ENCODE results near the gene ULBP1. TPM values are rescaled to one million over a fixed set of nuclear protein-coding genes. Genes with fewer than 3 reads are reported as not detected.
"Not testable (repeated sequence)": the region's sequence is repeated elsewhere in the genome, so short reads cannot be mapped to it uniquely, and the experiment has no call there.

The ULBP1 gene, protein sequence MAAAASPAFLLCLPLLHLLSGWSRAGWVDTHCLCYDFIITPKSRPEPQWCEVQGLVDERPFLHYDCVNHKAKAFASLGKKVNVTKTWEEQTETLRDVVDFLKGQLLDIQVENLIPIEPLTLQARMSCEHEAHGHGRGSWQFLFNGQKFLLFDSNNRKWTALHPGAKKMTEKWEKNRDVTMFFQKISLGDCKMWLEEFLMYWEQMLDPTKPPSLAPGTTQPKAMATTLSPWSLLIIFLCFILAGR
- total RNA-seq (ENCODE audit: low replicate concordance) = 0.65 and 1.7 TPM in 2 replicates

DNA sequence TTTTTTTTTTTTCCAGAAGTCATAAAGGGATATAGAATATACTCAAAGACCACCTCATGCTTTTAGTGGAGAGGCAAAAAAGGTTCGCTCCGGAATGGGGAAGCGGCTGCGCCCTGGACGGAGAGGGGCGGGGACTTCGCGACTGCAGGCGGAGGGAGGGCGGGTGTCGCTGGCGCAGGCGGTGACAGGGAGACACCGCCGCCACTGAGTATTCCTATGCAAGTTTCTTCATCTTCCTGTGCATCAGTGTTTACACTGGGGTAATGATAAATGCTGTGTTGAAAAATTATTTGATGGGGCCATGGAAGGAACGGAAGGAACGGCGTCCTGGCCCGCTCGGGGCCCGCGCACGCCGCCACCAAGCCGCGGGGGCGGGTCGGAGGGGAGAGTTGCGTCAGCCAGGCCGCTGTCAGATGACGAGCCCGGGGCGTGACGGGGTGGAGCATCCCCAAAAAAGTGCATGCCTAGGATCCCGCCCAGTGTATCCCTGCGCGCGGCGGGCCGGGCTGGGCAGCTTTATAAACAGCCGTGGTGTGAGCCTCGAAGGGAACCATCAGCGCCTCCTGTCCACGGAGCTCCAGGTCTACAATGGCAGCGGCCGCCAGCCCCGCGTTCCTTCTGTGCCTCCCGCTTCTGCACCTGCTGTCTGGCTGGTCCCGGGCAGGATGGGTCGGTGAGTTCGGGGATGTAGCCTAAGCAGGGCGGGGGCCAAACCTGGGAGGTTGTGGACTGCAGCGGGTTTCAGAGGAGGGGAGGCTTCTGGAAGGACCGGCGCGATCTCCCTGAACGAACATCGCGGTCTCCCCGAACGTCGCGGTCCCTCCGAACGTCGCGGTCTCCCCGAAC is at the start of gene ULBP1:
ULBP1 (plus strand) TSS at position 482 of the 846 bp plus-strand sequence; CDS start at position 589, 107 bp downstream.
- TF ChIP-seq, protein P1, sequence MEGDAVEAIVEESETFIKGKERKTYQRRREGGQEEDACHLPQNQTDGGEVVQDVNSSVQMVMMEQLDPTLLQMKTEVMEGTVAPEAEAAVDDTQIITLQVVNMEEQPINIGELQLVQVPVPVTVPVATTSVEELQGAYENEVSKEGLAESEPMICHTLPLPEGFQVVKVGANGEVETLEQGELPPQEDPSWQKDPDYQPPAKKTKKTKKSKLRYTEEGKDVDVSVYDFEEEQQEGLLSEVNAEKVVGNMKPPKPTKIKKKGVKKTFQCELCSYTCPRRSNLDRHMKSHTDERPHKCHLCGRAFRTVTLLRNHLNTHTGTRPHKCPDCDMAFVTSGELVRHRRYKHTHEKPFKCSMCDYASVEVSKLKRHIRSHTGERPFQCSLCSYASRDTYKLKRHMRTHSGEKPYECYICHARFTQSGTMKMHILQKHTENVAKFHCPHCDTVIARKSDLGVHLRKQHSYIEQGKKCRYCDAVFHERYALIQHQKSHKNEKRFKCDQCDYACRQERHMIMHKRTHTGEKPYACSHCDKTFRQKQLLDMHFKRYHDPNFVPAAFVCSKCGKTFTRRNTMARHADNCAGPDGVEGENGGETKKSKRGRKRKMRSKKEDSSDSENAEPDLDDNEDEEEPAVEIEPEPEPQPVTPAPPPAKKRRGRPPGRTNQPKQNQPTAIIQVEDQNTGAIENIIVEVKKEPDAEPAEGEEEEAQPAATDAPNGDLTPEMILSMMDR (IDR thresholded peaks at IDR 0.05; ENCODE audit: insufficient read depth, low read length) = peak; percentile 27
- H3K4me3 ChIP-seq (ENCODE audit: low read depth, low read length) = peak within 1 kb of the TSS; percentile 69
- DNase-seq (ENCODE audit: low read depth) = peak; percentile 86

DNA sequence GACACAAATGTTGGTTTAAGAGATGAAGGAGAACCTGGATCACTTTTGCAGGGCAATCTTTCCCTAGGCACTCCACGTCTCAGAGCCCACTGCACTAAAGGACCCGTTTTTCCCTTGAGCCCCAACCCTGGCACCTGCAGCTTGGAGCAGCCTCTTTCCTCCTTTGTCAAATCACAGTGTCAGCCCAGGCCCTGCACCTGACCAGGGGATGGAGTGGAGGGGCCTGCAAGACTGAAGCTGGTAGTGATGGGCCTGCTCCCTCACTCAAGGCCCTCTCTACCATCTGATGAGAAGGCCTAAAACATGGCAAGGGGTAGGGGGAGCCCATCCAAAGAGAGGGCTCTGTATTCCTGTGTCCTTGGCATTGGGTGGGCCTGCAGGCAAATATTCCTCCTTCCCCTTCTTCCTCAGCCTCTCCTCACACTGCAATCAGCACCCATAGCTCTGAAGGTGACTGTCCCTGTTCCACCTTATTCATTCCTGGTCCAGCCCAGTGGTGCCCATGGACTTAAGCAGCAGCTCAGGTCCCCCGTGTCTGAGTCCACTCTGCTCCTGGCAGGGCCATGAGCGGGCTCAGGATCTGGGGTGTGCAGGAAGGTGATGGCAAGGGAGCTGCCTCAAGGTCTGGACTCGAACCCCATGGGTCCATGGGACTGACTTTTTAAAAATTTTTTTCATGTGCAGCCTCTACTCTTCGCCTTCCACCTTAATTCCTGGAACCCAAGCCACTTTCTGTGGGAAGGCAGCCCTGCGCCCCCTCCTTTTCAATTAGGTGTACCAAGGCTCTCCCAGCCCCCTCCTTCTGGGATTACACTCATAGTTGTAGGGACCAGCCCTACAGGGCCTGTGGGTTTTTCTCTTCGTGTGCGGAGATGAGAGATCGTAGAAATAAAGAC is 47.5 kb upstream of the ULBP1 start:
- DNase-seq (ENCODE audit: low read depth) = no peak
- H3K4me3 ChIP-seq (ENCODE audit: low read depth, low read length) = no peak overlapping the region
- TF ChIP-seq, protein P1 (IDR thresholded peaks at IDR 0.05; ENCODE audit: insufficient read depth, low read length) = no peak

DNA sequence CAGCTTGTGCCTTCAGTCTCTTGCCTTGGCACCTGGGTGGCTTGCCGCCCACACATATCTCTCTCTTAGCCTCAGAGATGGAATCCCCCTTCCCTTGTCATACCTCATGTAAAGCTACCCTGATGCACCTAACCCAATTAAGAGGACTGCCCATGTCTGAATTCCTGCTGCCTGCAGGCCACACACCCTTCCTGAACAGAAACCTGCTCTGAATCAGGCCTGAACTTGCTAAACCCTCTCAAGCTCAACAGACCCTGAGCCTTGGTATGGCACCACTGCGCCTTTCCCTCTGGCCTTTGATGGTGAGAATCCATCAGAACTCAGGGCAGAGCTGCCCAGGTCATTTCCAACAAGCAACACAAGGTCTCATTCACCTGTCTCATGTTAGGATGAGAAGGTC is 46.1 kb upstream of the ULBP1 start:
- no peak for DNase-seq (ENCODE audit: low read depth)
- H3K4me3 ChIP-seq (ENCODE audit: low read depth, low read length) = no peak overlapping the region
- TF ChIP-seq, protein P1 (IDR thresholded peaks at IDR 0.05; ENCODE audit: insufficient read depth, low read length) = no peak

DNA sequence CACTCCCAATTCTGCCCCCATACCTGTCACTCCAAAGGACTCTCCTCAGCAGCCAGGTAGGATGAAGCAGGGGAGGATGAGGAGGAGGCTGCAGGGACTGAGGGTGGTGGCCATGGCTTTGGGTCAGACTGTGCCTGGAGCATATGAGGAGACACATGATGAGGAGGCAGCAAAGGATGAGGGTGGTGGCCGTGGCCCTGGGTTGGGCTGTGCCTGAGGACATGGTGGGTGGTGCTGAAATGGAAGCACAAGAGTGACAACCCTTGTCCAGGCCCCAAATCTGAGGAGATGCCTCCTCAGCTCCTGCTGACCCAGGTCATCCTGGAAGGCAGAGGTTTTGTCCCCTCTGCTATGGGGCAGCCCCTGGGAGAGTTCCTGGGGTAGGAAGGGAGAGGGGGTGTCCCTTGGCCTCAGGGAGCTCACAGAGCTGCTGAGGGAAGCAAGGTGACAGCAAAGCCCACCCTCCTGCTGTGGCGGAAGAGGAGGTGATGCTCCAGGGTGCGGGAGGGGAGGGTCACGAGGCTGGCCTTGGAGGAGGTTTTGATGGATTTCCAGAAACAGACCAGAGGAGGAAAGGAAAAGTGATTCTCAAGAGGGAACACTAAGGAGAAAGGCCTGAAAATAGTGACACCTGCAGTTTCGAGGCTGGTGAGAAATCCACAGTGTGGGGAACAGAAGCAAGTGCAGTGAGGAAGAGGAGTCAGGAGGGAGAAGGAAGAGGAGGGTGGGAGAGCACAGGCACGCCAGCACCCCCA is 45.4 kb upstream of the ULBP1 start:
- H3K4me3 ChIP-seq (ENCODE audit: low read depth, low read length) = no peak overlapping the region
- TF ChIP-seq, protein P1 (IDR thresholded peaks at IDR 0.05; ENCODE audit: insufficient read depth, low read length) = no peak

DNA sequence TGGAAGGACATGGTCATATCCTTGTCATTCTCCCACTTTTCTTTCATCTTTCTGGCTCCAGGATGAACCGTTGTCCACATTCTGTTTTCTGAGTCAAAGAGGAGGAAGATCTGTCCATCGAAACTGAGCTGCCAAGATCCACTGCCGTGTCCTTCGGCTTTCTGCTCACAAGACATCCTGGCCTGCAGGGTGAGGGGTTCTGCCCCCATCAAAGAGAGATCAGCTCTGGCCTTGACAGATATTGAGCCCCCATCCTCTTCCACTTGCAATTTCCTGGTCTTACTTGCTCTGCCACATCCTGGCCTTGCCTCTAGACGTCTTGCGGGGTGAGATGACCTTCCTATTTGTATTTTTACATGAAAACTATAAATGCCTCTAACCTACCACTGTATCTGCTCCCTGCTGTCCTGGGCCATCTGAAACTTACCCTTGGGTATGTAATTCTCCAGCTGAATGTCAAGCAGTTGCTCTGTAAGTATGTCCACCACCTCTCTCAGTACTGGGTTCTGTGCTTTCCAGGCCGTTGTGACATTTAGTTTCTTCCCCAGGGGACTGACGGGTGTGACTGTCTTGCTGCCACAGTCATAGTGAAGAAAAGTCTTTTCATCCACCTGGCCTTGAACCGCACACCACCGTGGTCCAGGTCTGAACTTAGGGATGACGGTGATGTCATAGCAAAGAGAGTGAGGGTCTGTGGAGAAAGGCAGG is 44.5 kb upstream of the ULBP1 start:
- not testable (repeated sequence) for H3K4me3 ChIP-seq (ENCODE audit: low read depth, low read length); DNase-seq (ENCODE audit: low read depth)

More for the DNA sequence above, 45.4 kb upstream of the ULBP1 start:
- DNase-seq (ENCODE audit: low read depth) = no peak

DNA sequence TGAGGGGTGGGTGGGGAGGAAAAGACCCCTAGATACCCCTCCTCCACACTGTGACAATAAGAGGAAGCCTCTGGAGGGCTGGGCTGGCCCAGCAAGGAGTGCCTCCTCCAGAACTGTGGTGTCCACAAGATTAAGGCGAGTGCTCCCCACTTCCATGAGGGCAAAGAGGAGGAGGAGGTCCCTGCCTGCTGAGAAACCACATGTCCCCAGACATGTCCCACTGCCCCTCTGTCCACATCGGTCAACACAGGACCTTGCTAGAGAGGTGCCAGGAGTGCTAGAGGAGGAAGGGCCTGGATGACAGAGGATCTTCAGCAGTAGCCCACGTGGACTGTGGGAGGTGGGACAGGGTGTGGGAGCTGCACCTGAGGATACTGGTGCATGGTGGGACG is 43.9 kb upstream of the ULBP1 start:
- no peak overlapping the region for H3K4me3 ChIP-seq (ENCODE audit: low read depth, low read length)
- no peak for DNase-seq (ENCODE audit: low read depth)
- TF ChIP-seq, protein P1 (IDR thresholded peaks at IDR 0.05; ENCODE audit: insufficient read depth, low read length) = no peak

Data from fibroblast of the aortic adventitia (primary cell).